NCI-H1105 (cell line): Measurements from ENCODE around the gene RASL11B.

Experiments
- DNase-seq: peaks from one replicate; lab custom pipeline; 2025; lab: John Stamatoyannopoulos, UW

The RASL11B gene

GRCh38 chr4:52873861-52874343 lies 11.8 kb downstream of the RASL11B start:
- no peak for DNase-seq

GRCh38 chr4:52874948-52875347 lies 12.8 kb downstream of the RASL11B start:
- no peak for DNase-seq

- DNase-seq, result no peak
These were observed 14.0 kb downstream of the RASL11B start for GRCh38 chr4:52876069-52876468.

- no peak for DNase-seq
These were observed 14.9 kb downstream of the RASL11B start for GRCh38 chr4:52877036-52877435.

- no peak for DNase-seq
These were observed 15.6 kb downstream of the RASL11B start for GRCh38 chr4:52877694-52878093.

GRCh38 chr4:52879471-52879870 lies 17.4 kb downstream of the RASL11B start:
- no peak for DNase-seq

GRCh38 chr4:52880994-52881393 lies 18.9 kb downstream of the RASL11B start:
- DNase-seq, result no peak

- DNase-seq, result no peak
These were observed 21.1 kb downstream of the RASL11B start for GRCh38 chr4:52883183-52883621.

GRCh38 chr4:52883707-52884669 lies 21.9 kb downstream of the RASL11B start:
- DNase-seq, result no peak

GRCh38 chr4:52884994-52885393 lies 22.9 kb downstream of the RASL11B start:
- DNase-seq, result no peak

- no peak for DNase-seq
These were observed 27.2 kb downstream of the RASL11B start for GRCh38 chr4:52889354-52889753.

- no peak for DNase-seq
These were observed 27.8 kb downstream of the RASL11B start for GRCh38 chr4:52889778-52890520.

GRCh38 chr4:52890521-52890791 lies 28.3 kb downstream of the RASL11B start:
- DNase-seq, result no peak

- DNase-seq, result no peak
These were observed 29.6 kb downstream of the RASL11B start for GRCh38 chr4:52891743-52892142.

- no peak for DNase-seq
These were observed 30.8 kb downstream of the RASL11B start for GRCh38 chr4:52892880-52893279.

GRCh38 chr4:52894443-52894842 lies 32.3 kb downstream of the RASL11B start:
- DNase-seq, result no peak

GRCh38 chr4:52903273-52903672 lies 41.2 kb downstream of the RASL11B start:
- DNase-seq, result no peak

GRCh38 chr4:52904421-52904820 lies 42.3 kb downstream of the RASL11B start:
- no peak for DNase-seq

- no peak for DNase-seq
These were observed 45.4 kb downstream of the RASL11B start for GRCh38 chr4:52907510-52907909.

GRCh38 chr4:52910115-52910514 lies 48.0 kb downstream of the RASL11B start:
- DNase-seq, result no peak

- DNase-seq, result peak; percentile 30
These were observed 49.7 kb downstream of the RASL11B start for GRCh38 chr4:52911684-52912294.

GRCh38 chr4:52912608-52913007 lies 50.5 kb downstream of the RASL11B start:
- DNase-seq, result no peak
